Stimulated activated CD8-positive, alpha-beta memory T cell treated with anti-CD3 and anti-CD28 coated beads, Interleukin-7, amount 100 ng/mL, for 1 hour (primary cell): ENCODE results near the gene ZNF101.

Source experiments
- DNase-seq, 2 donors: peaks; one replicate each; pipeline ENCODE4 v3.0.0-alpha.2; 2020; ENCODE audit warnings: low read depth in 2 of 2

Gene ZNF101

GRCh38 chr19:19668230-19669012 lies at the start of gene ZNF101:
TSS of gene ZNF101 (plus strand) at chr19:19668839. CDS start at chr19:19668964, 125 bp downstream.
- DNase-seq = peak; percentile 85 to 89

- no peak for DNase-seq
Measured at GRCh38 chr19:19619181-19619848, 49.3 kb upstream of the ZNF101 start.

DNA sequence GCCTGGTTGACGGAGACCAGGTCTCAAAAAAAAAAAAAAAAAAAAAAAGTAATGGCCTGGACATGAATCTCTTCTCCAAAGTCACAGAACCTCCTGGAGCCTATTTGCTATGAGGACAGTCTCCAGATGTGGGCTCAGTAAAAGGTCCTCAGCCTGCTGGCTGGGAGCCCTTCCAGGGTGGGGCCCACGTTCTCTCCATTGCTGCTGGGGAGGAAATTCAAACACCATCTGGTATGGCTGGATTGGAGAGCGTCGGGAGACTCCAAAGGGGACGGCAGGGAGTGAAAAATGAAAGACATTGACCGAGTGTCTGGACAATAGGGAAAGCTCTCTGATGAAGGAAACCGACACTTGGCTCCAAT lies 48.8 kb upstream of the ZNF101 start:
- DNase-seq = no peak

- no peak for DNase-seq
Measured at GRCh38 chr19:19623383-19623782, 45.3 kb upstream of the ZNF101 start.

DNA sequence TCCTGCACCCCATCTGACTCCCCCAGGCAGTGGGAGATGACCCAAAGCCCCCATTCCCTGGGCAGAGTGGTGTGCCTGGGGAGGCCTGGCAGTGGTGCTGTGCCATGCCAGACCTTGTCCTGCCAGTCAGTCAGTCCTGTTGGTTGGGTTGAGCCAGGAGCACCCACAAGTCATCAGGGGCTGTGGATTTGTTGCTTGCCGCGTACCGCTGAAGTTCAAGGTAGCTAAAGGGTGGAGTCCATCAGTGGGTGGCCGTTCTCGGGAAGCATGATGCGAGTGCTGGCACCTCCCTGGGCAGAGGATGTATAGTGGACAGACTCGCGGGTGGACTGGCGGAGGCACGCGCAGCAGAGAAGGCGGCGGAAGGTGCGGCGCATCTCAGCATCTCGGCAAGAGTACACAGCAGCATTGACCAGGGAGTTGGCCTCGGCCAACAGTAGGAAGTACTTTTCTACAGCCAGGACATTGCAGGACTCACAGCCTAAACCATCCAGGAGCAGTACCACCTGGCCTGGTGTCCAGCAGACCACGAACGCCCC lies 44.5 kb upstream of the ZNF101 start:
- DNase-seq = no peak

- no peak for DNase-seq
Measured at GRCh38 chr19:19626516-19627472, 41.8 kb upstream of the ZNF101 start.

- DNase-seq = peak; percentile 46 to 55
Measured at GRCh38 chr19:19627621-19628500, 40.8 kb upstream of the ZNF101 start, which contains the start of gene LPAR2. TSS of gene LPAR2 (minus strand) at chr19:19628220. CDS start at chr19:19627275, 945 bp downstream.

- no peak for DNase-seq
Measured at GRCh38 chr19:19628501-19629134, 40.0 kb upstream of the ZNF101 start.

- no peak for DNase-seq
Measured at GRCh38 chr19:19630062-19630414, 38.6 kb upstream of the ZNF101 start.

DNA sequence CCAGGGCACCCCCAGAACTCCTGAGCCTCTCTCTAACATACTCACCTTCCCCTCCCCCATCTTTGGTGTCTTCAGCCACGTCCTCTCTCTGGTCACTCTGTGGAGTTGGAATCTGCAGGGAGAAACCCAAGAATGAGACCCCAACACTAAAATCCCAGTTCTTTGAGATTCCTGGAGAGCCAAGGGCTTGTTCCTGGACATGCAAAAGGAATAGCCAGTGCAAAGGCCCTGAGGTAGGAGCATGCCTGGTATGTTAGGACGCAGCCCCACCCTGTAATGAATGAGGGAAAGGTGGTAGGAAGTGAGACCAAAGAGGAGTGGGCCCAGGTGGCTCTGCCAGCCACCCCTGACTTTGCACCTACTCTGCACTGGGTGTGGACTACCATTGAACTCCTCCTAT lies 38.2 kb upstream of the ZNF101 start:
- DNase-seq = no peak

GRCh38 chr19:19631346-19631745 lies 37.3 kb upstream of the ZNF101 start:
- DNase-seq = no peak

GRCh38 chr19:19632661-19633060 lies 36.0 kb upstream of the ZNF101 start:
- no peak for DNase-seq

DNA sequence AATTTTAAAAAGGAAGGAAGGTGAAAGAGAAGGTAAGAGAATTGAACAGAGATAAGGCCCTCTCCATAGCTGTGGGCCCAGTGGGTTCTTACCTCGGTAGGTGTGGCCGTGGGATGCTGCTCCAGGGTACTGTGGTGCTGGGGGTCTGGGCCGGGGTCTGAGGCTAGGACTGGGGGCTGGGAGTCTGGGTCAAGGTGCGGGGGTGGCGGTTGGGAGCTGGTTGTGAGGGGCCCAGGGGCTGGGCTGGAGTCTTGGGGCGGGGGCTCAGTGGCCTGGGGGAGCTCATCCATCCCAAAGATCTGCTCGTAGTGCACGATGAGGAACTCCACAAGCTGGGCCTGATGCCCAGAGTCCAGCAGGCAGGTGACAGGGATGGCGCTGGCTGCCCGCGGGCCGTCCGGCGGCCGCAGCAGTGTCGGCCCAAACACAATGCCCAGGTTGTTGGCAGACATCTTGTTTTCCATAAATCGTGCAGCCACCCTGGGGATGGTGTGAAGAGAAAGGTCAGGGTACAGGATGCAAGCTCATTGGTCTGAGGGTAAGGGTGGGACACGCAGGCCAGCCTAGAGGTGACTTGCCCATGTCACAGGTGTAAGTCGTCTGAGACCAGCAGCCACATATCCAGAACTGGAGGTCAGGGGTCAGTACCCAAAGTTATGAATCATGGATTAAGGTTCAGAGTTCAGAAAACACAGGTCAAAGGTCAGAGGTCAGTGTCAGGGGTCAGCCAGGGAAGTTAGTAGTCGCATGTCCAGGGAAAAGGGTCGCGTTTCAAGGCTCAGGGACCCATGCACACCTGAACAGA lies 34.7 kb upstream of the ZNF101 start:
- no peak for DNase-seq

DNA sequence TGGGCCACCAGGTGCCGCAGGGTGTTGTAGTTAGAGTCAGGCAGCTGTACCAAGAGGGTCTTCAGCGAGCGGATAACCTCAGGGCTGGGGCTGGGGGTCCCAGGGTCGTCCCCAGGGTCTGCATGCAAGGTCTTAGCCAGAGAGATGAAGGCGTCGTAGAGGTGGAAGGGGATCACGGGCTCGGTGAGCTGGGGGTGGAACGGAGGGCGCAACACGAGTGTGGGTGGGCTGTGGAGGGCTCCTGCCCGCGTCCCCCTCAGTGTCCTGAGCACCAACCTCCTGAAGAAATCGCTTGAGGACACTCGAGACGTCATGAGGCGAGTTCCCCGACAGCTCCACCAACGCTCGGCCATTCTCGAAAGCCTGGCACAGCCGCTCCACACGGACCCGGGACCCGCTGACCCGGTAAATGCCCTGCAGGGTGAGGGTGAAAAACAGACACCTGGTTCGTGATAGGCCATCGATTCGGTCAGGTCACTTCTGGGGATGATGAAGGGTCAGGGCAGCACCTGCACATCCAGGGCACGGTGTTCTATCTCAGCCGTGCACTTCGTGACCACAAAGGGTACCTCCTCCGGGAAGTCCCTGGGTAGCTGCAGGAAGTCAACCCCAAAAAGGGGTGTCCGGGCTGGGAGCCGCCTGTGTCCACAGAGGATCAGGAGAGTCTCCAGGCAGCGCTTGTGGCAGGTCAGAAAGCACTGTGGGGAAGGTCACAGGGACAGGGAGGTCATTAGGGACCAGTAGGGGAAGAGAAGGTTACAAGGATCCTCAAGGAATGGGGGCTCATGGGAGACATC lies 33.9 kb upstream of the ZNF101 start:
- no peak for DNase-seq

DNA sequence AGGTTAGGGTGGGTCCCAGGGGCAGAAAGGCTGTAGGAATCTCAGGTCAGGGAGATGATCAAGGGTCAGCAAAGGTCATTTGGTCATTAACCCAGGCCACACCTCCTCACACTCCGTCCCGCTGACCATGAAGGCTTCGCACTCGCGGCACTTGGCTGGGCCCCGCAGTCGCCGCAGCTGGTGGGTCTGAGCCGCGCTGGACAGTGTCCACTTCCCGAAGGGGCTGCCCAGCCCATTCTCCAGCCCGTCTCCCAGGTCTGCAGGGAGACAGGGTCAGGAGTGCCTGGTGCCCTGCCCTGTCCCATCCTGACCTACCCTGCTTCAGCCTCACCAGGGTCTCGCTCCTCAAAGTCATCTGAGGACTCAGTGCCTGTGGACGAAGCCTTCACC lies 33.3 kb upstream of the ZNF101 start:
- no peak for DNase-seq

DNA sequence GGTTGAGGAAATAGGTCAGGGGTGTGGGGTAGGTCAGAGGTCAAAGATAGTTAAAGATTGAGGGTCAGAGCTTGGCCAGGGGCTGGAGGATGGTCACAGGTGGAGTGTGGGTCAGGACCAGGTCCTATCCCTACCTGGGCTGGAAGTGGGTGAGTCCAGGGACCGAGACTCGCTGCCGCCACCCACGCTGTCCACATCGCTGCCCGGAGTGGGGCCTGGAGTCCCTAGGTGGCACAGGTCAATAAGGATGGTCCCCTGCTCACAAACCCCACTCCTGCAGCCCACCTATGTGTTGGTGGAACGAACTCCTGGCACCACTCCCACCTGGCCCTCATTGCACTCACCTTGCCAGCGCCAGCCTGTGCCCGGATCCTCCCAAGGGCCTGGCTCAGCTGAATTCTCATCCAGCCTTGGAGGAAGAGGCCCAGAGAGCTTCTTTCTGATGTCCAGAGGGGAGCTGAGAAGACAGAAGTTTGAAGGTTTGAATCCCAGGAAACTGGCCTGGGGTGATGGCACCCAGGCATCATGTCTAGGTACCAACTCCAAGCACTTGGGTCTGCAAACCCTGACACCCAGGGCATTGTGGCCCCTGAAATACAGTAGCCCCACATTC lies 32.0 kb upstream of the ZNF101 start:
- DNase-seq = no peak

- DNase-seq = no peak
Measured at GRCh38 chr19:19637186-19637522, 31.5 kb upstream of the ZNF101 start.

GRCh38 chr19:19637523-19638251 lies 31.0 kb upstream of the ZNF101 start:
- no peak for DNase-seq
